Activated CD4-positive, alpha-beta T cell treated with anti-CD3 and anti-CD28 coated beads for 24 hours (primary cell): ENCODE results near the gene NUP205.

Experiments used
- DNase-seq, 2 donors: peaks; one replicate each; pipeline ENCODE4 v3.0.0-alpha.2; 2020; ENCODE audit warnings: low read depth in 2 of 2

Gene NUP205

GRCh38 chr7:135550196-135550595 is 7.5 kb upstream of the NUP205 start:
- no peak for DNase-seq

DNA sequence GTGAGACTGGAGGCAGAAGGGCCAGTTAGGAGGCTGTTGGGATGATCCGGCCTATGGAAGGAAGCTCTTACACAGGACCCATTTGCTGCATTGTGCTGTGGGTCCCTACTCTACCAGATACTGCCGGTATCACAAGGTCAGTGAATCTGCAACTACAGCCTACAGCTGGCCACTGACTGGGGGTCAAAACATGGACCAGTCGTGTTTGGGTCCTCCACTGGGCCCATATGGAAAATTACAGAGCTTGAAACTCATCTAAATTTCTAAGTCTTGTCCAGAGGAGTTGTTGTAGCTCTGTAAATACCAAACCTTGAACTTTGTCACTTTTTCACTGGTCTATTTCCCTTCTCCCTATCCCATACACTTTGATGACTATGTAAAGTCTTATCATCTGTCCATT is 5.6 kb upstream of the NUP205 start:
- DNase-seq: no peak

DNA sequence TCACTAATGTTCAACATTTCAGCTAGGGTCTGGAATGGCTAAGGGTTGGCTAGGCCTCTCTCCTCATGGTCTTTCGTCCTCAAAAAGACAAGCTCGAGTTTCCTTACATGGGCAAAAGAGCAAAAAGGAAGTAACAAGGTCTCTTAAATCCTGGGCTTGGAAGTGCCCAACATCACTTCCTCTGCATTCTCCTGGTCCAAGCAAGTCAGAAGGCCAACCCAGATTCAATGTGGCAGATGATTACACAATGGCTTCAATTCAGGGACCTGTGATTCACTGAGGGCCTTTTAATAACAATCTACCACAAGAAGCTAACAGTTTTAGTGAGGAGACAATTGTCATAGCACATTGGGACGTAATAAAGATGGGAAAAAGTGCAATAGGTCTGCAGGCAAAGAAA is 4.4 kb upstream of the NUP205 start:
- no peak for DNase-seq

DNA sequence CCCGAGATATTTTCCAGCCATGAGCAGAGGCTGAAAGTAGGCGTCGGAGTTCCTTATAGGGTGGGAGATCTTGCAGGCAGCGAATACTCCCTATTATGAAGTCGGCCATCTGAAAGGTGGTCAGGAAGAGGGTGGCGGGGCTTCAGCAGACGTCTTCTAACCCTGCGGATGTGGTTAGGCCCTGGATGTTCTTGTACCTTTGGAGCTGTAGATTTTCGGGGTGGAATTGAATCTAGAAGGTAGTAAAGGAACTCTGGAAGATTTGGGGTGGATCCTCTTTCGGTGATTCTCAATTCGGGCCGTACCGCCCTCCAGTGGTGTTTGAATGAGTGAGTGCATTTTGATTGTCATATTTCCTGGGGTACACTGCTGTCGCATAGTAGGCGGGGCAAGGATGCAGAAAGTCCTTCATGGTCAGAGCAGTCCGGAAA is 635 bp downstream of the NUP205 start:
- peak; percentile 43 to 44 for DNase-seq

GRCh38 chr7:135558881-135559280 is 1.2 kb downstream of the NUP205 start:
- no peak for DNase-seq

DNA sequence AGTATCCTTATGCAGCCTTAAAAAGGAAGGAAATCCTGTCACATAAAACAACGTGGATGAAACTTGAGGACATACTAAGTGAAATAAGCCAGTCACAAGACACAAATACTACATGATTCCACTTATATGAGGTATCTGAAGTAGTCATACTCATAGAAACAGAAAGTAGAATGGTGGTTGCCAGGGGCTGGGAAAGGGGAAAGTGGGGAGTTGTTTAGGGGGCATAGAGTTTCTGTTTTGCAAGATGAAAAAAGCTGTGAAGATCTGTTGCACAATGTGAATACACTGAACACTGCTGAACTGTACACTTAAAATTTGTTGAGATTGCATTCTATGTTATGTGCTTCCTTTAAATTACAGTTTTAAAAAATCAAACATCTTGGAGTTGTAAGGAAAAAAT is 2.9 kb downstream of the NUP205 start:
- DNase-seq: no peak

DNA sequence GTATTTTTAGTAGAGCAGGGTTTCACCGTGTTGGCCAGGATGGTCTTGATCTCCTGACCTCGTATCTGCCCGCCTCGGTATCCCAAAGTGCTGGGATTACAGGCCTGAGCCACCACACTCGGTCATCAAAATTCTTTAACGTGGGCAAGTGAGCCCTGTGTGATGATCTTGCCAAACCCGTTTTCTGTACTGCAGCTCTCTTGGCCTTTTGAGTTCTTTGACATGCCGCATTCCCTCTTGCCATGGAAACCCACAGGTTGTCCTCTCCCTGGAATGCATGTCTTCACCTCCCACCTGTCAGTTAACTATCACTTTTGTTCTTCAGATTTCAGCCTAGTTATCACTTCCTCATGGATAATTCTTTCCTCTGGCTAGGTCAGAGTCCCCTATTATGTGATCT is 5.0 kb downstream of the NUP205 start:
- no peak for DNase-seq

- DNase-seq: no peak
Observed at GRCh38 chr7:135571834-135572233, 14.1 kb downstream of the NUP205 start.

GRCh38 chr7:135573541-135573940 is 15.8 kb downstream of the NUP205 start:
- DNase-seq: no peak

- DNase-seq: no peak
Observed at GRCh38 chr7:135575296-135575695, 17.6 kb downstream of the NUP205 start.

- no peak for DNase-seq
Observed at GRCh38 chr7:135578569-135578968, 20.9 kb downstream of the NUP205 start.

GRCh38 chr7:135584362-135585353 is 26.9 kb downstream of the NUP205 start:
- DNase-seq: no peak

- DNase-seq: no peak
Observed at GRCh38 chr7:135597181-135597925, 39.6 kb downstream of the NUP205 start.

- no peak for DNase-seq
Observed at GRCh38 chr7:135597926-135598305, 40.2 kb downstream of the NUP205 start.

GRCh38 chr7:135599471-135599870 is 41.8 kb downstream of the NUP205 start:
- DNase-seq: no peak

DNA sequence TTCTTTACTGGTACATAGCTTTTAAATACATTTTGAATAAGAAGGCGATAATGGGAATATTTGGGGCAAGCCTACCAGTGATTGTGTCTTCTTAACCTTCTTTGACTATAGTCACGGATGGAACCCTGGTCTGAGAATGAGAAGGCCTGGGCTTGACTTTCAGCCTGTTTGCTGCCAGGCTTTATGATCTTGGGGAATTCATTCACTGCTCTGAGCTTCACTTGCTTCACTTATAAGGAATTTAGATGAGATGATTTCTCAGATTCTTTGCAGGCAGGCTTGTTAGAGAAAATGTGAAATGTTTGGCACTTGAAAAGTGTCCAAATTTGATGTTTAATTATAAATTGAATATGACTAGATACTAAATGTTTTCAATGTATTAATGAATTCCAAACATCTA is 42.5 kb downstream of the NUP205 start:
- DNase-seq: no peak

- DNase-seq: no peak
Observed at GRCh38 chr7:135601182-135601581, 43.5 kb downstream of the NUP205 start.

DNA sequence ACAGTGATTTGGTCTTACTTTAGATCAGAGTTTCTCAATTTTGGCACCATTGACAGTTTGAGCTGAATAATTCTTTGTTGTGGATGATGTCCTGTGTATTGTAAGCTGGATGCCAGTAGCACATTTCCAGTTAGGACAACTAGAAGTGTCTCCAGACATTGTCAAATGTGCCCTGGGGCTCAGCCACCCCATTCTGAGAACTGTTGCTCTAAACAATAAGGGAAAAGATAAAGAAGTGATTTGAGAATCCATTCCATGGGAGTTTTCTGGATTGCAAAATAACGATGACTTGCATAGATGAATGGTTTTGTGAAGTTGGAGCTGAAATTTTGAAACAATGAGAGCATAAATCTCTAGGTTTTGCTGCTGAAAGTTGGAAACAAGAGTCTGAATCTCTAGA is 44.6 kb downstream of the NUP205 start:
- DNase-seq: no peak

DNA sequence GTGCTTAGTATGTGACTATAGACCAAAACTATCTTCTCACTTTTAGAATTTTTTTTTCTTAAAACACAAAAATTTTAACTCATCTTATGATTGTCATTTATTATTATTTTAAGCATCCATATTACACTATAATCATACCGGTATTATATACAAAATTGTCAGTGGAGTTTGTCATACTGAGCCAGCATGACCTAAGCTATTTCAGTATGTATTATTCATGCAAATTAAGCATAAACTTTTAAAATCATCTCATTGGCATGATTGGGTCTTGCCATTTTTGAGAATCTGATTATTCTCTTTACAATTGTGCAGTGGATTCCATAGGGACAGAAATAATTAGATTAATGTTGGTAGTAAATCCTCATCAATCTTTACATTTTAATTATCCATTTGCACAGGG is 58.4 kb downstream of the NUP205 start:
- no peak for DNase-seq

GRCh38 chr7:135617781-135618180 is 60.1 kb downstream of the NUP205 start:
- DNase-seq: no peak

DNA sequence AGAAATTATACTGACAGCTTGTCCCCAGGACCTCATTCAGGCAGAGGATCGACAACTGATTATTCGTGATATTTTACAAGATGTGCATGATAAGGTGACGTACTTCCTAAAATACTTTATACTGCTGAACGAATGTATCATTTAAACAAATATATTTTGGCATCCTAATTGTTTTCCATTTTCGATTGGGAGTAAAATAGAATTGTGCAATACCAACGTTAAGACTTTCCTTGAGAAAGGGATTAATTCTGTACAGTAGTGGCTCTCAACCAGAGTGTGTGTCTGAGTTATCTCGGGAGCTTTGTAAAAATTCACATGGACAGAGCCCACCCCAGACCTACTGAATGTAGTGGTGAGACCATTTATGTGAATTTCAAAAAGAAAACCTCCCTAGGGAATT is 60.8 kb downstream of the NUP205 start:
- no peak for DNase-seq

GRCh38 chr7:135620447-135620846 is 62.7 kb downstream of the NUP205 start:
- DNase-seq: no peak
